Effector memory CD8-positive, alpha-beta T cell (primary cell): ENCODE measurements around the gene EBF3.

Experiments used
- ATAC-seq: fragments of 150-1000 bp; cut with Tn5 transposase; replicated peaks from 2 replicates; pipeline ENCODE4 v1.10.0; 2021; ENCODE audit warnings: mild to moderate bottlenecking, moderate library complexity
- DNase-seq, 3 experiments: peaks; one replicate each; pipeline ENCODE4 v3.0.0; 2021
- H3K27ac Mint-ChIP-seq, 2 donors: one replicate each; pipeline ENCODE4 v1.8.0; 2022; ENCODE audit warnings: mild to moderate bottlenecking in 2 of 2, mixed read lengths in 2 of 2, moderate library complexity in 2 of 2
- H3K27me3 Mint-ChIP-seq, 2 donors: one replicate each; pipeline ENCODE4 v1.8.0; 2022; ENCODE audit warnings: mixed read lengths in 2 of 2
- H3K36me3 Mint-ChIP-seq: one replicate; pipeline ENCODE4 v1.8.0; 2022; ENCODE audit warnings: mild to moderate bottlenecking, moderate library complexity, mixed read lengths; ENCODE audit not compliant: insufficient read depth
- H3K4me1 Mint-ChIP-seq, 2 donors: one replicate each; pipeline ENCODE4 v1.8.0; 2022; ENCODE audit warnings: low read depth in 2 of 2, mixed read lengths in 2 of 2
- H3K4me3 Mint-ChIP-seq, 2 donors: one replicate each; pipeline ENCODE4 v1.8.0; 2022; ENCODE audit warnings: mild to moderate bottlenecking in 2 of 2, mixed read lengths in 2 of 2, moderate library complexity in 2 of 2
- H3K9me3 Mint-ChIP-seq, 2 donors: one replicate each; pipeline ENCODE4 v1.8.0; 2022; ENCODE audit warnings: mixed read lengths in 2 of 2
- total RNA-seq, 9 experiments: gene quantifications; one replicate each; lab custom pipeline; 2026; lab: John Stamatoyannopoulos, UW

Gene EBF3, protein sequence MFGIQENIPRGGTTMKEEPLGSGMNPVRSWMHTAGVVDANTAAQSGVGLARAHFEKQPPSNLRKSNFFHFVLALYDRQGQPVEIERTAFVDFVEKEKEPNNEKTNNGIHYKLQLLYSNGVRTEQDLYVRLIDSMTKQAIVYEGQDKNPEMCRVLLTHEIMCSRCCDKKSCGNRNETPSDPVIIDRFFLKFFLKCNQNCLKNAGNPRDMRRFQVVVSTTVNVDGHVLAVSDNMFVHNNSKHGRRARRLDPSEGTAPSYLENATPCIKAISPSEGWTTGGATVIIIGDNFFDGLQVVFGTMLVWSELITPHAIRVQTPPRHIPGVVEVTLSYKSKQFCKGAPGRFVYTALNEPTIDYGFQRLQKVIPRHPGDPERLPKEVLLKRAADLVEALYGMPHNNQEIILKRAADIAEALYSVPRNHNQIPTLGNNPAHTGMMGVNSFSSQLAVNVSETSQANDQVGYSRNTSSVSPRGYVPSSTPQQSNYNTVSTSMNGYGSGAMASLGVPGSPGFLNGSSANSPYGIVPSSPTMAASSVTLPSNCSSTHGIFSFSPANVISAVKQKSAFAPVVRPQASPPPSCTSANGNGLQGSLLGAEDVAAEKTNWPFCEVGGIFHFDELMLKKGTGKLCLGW
- total RNA-seq: 0 to 0.30 (median 0) reads per million in 9 experiments

DNA sequence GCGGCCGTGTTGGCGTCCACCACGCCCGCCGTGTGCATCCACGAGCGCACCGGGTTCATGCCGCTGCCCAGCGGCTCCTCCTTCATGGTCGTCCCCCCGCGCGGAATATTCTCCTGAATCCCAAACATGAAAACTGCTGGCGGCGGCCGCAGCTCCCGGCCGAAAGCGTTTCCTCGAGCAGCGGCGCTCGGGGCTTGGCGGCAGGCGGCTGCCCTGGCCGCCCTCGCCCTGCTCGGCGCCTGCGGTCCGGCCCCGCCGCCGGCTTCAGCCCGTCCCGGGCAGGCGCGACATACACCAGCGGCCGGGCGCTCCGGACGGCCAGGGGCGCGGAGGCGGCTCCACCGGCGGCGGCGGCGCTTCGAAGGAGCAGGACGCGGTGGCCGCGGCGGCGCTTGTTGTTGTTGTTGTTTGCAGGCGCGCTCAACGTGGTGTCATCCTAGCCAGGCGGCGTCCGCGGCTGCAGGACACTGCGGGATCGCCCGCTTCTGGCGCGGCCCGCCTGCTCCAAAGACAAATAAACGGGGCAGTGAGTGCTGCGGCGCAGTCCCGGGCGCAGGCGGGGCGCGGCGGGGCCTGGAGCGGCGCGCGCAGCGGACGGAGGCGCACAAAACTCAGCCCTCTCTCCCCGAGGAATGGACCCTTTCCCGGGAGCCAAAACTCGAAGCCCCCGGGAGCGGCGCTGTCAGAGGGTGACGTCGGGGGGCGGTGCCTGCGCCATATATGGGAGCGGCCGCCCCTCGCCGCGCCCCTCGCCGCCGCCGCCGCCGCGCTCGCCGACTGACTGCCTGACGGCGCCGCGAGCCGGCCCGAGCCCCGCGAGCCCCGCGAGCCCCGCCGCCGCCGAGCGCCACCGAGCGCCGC lies at the start of gene EBF3:
TSS of gene EBF3 (minus strand) at position 634 of the 861 bp plus-strand sequence. CDS start at position 128, 506 bp downstream.
- Mint-ChIP-seq H3K27ac (no peak within 1 kb of the TSS), H3K27me3 (peaks cover 52 to 78% of the 10 kb centered on the region in 2 donors), H3K9me3 (no peaks in the 10 kb centered on the region), H3K4me1 (peaks cover 13 to 14% of the 10 kb centered on the region in 2 donors), H3K4me3 (peak within 1 kb of the TSS; percentile 76 to 82), H3K36me3 (peaks cover 10% of the 10 kb centered on the region)
- ATAC-seq (peak; percentile 73), DNase-seq (peak in 1 of 3 experiments; percentile 14)

DNA sequence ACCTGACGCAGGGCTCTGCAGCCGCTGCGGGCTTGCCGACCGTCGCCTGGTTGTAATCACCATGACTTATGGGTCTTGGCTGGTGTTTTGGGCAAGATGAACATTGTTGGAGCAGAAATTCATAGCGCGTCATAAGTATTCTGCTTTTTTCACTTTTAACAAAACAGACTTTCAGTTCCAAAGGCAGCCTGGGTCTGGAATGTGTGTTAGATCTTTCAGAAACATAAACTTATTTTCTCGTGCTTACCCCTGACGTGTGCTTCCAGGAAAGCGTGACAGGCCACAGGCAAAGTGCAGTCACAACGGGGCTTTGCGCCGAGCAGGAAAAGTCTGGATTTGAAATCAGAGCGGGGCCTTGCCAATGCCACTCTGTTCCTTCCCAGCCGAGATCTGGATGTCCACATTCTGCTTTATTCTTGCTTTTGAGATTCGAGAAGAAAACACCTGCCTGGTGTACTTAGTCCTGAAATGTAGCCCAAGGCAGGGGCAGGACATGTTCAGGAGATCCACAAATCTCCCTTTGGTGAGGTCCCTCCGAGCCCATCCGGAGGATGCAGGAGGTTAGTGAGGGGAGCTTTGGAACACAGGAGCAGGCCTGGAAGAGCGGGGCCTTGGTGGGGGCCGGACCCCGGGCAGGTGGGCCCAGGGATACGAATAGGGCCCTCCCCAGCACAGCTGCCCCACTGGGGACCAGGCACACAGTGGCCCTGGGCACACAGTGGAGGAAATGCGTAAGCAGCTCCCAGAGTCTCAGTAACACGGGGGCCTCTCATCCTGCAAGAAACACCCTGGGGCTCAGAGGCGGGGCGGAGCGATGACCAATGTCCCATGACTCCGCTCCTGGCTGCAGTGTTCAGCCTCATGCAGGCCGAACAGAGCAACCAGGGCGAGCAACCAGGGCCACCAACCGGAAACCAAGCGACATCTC lies 49.5 kb upstream of the EBF3 start:
- Mint-ChIP-seq H3K9me3 (no peaks in the 10 kb centered on the region), H3K27ac (no peak overlapping the region), H3K36me3 (no peaks in the 10 kb centered on the region), H3K4me3 (no peak overlapping the region), H3K27me3 (peaks cover 10 to 49% of the 10 kb centered on the region in 2 donors), H3K4me1 (no peaks in the 10 kb centered on the region)
- no peak for ATAC-seq
- no peak for DNase-seq

DNA sequence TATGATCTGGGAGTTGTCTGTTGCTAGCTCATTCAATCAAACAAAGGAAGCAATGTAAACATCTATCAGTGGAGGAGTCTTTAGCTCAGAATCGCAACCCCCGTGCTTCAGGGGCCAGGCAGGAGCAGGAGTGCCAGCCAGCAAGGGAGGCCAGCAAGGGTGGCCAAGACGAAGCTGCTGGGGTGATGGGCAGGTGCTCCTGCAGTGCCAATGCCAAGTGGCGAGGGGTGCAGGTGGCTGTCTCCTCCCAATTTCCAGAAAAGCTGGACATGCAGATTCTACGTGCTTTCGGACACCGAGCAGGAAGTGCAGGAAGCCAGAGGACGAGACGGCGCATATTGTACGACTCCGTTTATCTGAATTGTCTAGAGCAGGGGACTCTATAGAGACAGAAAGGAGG lies 48.1 kb upstream of the EBF3 start:
- Mint-ChIP-seq H3K9me3 (no peaks in the 10 kb centered on the region), H3K27ac (no peak overlapping the region), H3K36me3 (no peaks in the 10 kb centered on the region), H3K27me3 (peaks cover 12 to 58% of the 10 kb centered on the region in 2 donors), H3K4me1 (no peaks in the 10 kb centered on the region), H3K4me3 (no peak overlapping the region)
- DNase-seq: no peak
- no peak for ATAC-seq

DNA sequence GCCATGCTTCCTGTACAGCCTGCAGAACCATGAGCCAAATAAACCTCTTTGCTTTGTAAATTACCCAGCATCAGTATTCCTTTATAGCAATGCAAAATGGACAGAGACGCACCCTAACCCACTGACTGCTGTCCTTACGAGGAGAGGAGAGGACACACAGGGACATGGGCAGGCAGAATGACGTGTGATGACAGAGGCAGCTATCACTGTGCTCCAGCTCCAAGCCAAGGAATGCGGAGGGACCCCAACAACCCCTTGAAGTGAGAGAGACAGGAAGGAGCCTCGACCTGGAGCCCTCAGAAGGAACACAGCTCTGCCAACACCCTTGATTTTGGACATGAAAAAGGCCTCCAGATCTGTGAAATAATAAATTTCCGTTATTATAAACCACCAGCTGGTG lies 46.6 kb upstream of the EBF3 start:
- ATAC-seq (no peak), DNase-seq (no peak)
- H3K27ac Mint-ChIP-seq: no peak overlapping the region
- no peaks in the 10 kb centered on the region for H3K4me1 Mint-ChIP-seq
- H3K27me3 Mint-ChIP-seq: peaks cover 15 to 61% of the 10 kb centered on the region in 2 donors
- no peaks in the 10 kb centered on the region for H3K9me3 Mint-ChIP-seq
- H3K36me3 Mint-ChIP-seq: no peaks in the 10 kb centered on the region
- no peak overlapping the region for H3K4me3 Mint-ChIP-seq

DNA sequence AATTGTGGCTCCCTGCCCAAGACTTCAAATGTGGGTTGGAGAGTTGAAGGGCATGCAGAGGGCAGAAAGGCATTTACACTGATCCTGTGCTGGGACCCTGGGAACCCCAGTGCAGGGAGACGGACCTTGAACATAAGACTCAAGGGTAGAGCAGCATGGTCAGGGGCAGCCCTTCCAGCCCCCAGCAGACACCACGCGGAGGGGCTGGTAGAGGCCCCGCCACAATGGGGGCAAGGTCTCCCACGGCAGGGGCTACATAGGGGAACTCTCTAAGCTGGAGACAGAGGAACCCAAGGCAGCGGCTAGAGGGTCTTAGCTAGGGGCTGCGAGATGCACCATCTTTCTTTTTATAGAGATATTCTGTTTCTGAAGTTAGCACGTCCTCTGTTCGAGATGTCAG lies 45.2 kb upstream of the EBF3 start:
- DNase-seq: no peak
- Mint-ChIP-seq H3K4me3 (no peak overlapping the region), H3K27ac (no peak overlapping the region), H3K9me3 (no peaks in the 10 kb centered on the region), H3K36me3 (no peaks in the 10 kb centered on the region), H3K27me3 (peaks cover 23 to 51% of the 10 kb centered on the region in 2 donors), H3K4me1 (no peaks in the 10 kb centered on the region)
- ATAC-seq: no peak

DNA sequence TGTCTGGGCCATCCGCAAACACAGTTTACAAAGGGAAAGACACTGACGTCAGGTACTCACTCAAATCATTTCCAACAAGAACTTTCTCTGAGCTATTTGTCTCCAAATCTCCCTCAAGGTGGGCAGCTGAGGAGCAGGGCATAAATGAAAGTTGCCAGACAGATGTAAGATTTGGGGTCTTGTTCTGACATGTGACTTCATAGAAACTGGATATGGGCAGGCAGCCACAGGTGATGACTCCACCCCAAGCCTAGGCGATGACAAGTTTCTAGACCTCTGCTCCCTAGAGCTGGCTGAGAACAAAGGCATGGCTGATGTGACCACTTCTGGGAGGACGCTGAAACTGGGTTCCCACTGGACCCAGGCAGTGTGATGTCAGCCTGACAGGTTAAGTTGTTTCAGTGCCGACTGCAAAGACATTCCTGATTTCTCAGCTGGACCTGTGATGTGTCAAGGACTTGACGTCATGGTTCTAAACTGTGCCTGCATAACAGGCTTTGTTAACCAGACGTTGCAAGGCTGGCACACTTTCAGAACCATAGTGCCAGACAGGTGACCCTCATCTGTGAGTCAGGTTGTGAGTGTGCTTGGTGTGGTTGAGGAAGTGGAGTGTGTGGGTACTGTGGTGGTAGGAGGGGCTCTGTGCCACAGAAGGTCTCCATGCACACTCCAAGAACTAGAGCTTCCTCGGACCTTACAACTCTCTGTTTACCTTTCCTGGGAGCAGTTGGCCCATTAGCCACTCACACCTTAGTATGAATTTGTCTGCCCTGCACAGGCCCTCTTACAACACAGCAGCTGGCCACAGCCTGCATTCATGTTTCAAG lies 39.9 kb upstream of the EBF3 start:
- no peak for DNase-seq
- no peak overlapping the region for H3K4me3 Mint-ChIP-seq

DNA sequence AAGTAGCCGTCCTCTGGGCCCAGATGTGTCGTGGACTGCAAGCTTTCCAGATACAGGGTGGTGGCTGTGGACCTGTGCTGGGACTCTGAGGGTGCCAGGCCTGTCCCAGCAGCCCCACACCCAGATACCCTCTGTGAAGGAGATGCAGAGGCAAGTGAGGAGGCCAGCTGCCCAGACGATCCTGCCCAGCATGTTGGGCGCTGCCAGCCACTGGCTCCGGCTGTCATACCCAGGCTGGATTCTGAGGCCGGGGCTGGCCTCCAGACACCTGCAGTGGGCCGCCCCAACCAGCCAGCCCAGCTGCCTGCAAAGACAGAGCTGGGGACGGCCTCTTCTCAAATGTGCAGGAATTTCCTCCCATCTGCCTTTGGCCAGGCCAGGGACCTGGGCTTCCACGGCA lies 39.1 kb upstream of the EBF3 start:
- no peak for DNase-seq
- H3K27ac Mint-ChIP-seq: no peak overlapping the region
- no peaks in the 10 kb centered on the region for H3K4me1 Mint-ChIP-seq
- ATAC-seq: no peak
- peaks cover 11 to 21% of the 10 kb centered on the region in 2 donors for H3K27me3 Mint-ChIP-seq
- H3K36me3 Mint-ChIP-seq: no peaks in the 10 kb centered on the region
- H3K9me3 Mint-ChIP-seq: peaks cover 0 to 7% of the 10 kb centered on the region in 2 donors
- H3K4me3 Mint-ChIP-seq: no peak overlapping the region

More for the DNA sequence above, 39.9 kb upstream of the EBF3 start:
- no peaks in the 10 kb centered on the region for H3K4me1 Mint-ChIP-seq
- H3K27ac Mint-ChIP-seq: no peak overlapping the region
- no peaks in the 10 kb centered on the region for H3K36me3 Mint-ChIP-seq
- H3K9me3 Mint-ChIP-seq: no peaks in the 10 kb centered on the region
- peaks cover 16 to 22% of the 10 kb centered on the region in 2 donors for H3K27me3 Mint-ChIP-seq
- ATAC-seq: no peak

DNA sequence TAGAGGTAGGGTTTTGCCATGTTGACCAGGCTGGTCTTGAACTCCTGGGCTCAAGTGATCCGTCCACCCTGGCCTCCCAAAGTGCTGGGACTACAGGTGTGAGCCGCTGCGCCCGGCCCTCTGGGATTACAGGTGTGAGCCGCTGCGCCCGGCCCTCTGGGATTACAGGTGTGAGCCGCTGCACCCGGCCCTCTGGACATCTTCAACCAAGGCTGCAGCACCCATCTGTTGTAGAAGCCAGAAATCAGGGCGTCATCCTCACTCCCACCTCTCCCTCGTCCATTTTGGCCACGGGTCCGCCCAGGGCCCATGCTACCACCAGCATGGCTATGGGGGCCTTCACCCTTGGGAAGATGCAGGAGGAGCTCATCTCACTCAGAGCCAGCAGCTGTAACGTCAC lies 38.5 kb upstream of the EBF3 start:
- peaks cover 0 to 10% of the 10 kb centered on the region in 2 donors for H3K9me3 Mint-ChIP-seq
- DNase-seq (no peak), ATAC-seq (no peak)
- H3K4me3 Mint-ChIP-seq: no peak overlapping the region
- peaks cover 11 to 22% of the 10 kb centered on the region in 2 donors for H3K27me3 Mint-ChIP-seq
- no peak overlapping the region for H3K27ac Mint-ChIP-seq
- H3K4me1 Mint-ChIP-seq: no peaks in the 10 kb centered on the region
- H3K36me3 Mint-ChIP-seq: no peaks in the 10 kb centered on the region

DNA sequence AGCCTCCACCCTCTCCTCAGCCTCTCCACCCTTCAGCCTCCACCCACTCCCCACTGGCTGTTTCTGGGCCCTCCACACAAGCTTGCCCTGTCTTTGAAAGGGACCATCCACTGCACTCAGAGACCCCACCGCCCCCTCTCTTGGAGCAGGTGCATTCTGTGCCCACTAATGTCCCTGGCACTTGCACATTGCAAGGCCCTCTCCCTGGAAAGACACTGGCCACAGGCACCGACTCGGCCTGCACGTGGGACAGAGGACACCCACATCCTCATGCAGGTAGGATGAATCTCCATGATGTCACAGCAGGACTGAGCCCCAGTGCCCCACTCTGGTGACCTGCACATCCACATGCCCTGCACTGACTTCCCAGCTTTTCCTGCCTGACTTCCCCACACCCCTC lies 36.8 kb upstream of the EBF3 start:
- Mint-ChIP-seq H3K27ac (no peak overlapping the region), H3K9me3 (peaks cover 0 to 10% of the 10 kb centered on the region in 2 donors), H3K4me1 (no peaks in the 10 kb centered on the region), H3K4me3 (no peak overlapping the region), H3K27me3 (peaks cover 11 to 17% of the 10 kb centered on the region in 2 donors), H3K36me3 (no peaks in the 10 kb centered on the region)
- DNase-seq: no peak
- no peak for ATAC-seq

DNA sequence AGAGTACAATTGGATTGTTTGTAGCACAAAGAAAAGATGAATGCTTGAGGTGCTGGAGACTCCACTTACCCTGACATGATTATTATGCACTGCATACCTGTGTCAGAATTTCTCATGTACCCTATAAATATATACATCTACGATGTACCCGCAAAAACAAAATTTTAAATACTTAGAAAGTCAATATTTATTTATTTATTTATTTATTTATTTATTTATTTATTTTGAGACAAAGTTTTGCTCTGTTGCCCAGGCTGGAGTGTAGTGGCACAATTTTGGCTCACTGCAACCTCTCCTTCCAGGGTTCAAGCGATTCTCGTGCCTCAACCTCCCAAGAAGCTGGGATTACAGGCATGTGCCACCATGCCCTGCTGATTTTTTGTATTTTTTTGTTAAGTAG lies 35.1 kb upstream of the EBF3 start:
- DNase-seq: no peak
- H3K4me1 Mint-ChIP-seq: no peaks in the 10 kb centered on the region
- no peak for ATAC-seq
- H3K4me3 Mint-ChIP-seq: no peak overlapping the region
- peaks cover 0 to 10% of the 10 kb centered on the region in 2 donors for H3K9me3 Mint-ChIP-seq
- H3K36me3 Mint-ChIP-seq: no peaks in the 10 kb centered on the region
- H3K27me3 Mint-ChIP-seq: peaks cover 0 to 19% of the 10 kb centered on the region in 2 donors
- H3K27ac Mint-ChIP-seq: no peak overlapping the region

DNA sequence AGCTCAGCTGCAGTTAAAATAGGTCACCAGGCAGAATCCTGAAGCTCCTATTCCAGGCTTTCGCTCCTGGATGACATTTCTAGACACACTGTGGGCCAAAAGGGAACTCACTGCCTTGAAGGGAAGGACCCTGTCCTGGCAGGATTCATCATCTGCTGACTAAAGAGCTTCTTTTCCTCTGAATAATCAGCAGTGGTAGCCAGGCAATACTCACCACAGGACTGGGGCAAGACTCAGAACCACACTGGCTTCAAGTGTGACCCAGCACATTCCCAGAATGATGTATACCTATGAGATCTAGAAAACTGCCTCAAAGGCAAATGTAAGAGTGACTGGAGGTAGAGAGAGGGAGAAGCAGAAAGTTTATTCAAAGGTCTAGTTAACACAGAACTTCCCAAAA lies 29.5 kb upstream of the EBF3 start:
- H3K9me3 Mint-ChIP-seq: peaks cover 0 to 7% of the 10 kb centered on the region in 2 donors
- H3K27me3 Mint-ChIP-seq: peaks cover 15 to 47% of the 10 kb centered on the region in 2 donors
- H3K4me3 Mint-ChIP-seq: no peak overlapping the region
- H3K36me3 Mint-ChIP-seq: no peaks in the 10 kb centered on the region
- no peaks in the 10 kb centered on the region for H3K4me1 Mint-ChIP-seq
- ATAC-seq (no peak), DNase-seq (no peak)
- no peak overlapping the region for H3K27ac Mint-ChIP-seq

DNA sequence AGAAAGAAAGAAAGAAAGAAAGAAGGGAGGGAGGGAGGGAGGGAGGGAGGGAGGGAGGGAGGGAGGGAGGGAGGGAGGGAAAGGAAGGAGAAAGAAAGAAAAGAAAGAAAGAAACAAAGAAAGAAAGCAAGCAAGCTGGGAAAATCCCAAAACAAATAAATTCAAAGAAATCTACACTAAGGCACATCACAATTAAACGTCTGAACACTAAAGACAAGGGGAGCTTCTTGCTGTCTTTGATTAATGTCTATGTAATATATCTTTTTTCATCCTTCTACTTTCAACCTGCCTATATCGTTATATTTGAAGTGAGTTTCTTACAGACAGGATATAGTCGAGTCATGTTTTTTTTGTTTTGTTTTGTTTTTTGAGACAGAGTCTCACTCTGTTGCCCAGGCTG lies 28.3 kb upstream of the EBF3 start:
- ATAC-seq (no peak), DNase-seq (no peak)
- Mint-ChIP-seq H3K27me3 (peaks cover 20 to 52% of the 10 kb centered on the region in 2 donors), H3K9me3 (peaks cover 3 to 7% of the 10 kb centered on the region in 2 donors), H3K27ac (no peak overlapping the region), H3K4me1 (no peaks in the 10 kb centered on the region), H3K36me3 (no peaks in the 10 kb centered on the region), H3K4me3 (no peak overlapping the region)
